BJ (cell line): ENCODE data around the gene LNP1. TPM values are rescaled to one million over a fixed set of nuclear protein-coding genes. Genes with fewer than 3 reads are reported as not detected.
"Not testable (repeated sequence)": the region's sequence is repeated elsewhere in the genome, so short reads cannot be mapped to it uniquely, and the experiment has no call there.

Source experiments
- CTCF ChIA-PET: fragments of 350-600 bp; formaldehyde crosslinking; extraction: SDS; loops from one replicate; lab custom pipeline; 2021; ENCODE audit warnings: antibody characterized with exemption, inconsistent platforms; lab: Yijun Ruan, JAX
- POLR2A ChIA-PET: fragments of 300-600 bp; sonication (Branson Sonifier 250); formaldehyde crosslinking; extraction: SDS; loops from one replicate; lab custom pipeline; 2021; ENCODE audit warnings: antibody characterized with exemption; lab: Charles Lee
- DNase-seq: peaks from one replicate; pipeline ENCODE4 v3.0.0-alpha.2; 2011; ENCODE audit warnings: low read depth
- H3K27me3 ChIP-seq: 2 replicates; pipeline ENCODE4 v1.6.0; 2011; ENCODE audit warnings: low read length; ENCODE audit not compliant: control insufficient read depth, insufficient read depth
- H3K36me3 ChIP-seq: 2 replicates; pipeline ENCODE4 v1.5.1; 2011; ENCODE audit warnings: low read length; ENCODE audit not compliant: control insufficient read depth, insufficient read depth
- H3K4me3 ChIP-seq: 2 replicates; pipeline ENCODE4 v1.5.1; 2011; ENCODE audit warnings: low read depth, mild to moderate bottlenecking, control low read depth, low read length
- polyA plus RNA-seq: library from polyadenylated mRNA; depleted of rRNA; stranded (reverse); fragments of >200 nt; gene quantifications from 2 replicates; pipeline ENCODE4 v1.2.3, GENCODE V29; 2011
- TF ChIP-seq, protein P1 (sequence below): IDR thresholded peaks from 2 replicates; pipeline ENCODE4 v1.5.1; 2011; ENCODE audit warnings: low read depth, mild to moderate bottlenecking, control low read depth, inconsistent platforms, low read length, moderate library complexity; ENCODE audit not compliant: insufficient read depth

LNP1 gene
- polyA plus RNA-seq, 1 experiment, result 2.1 TPM

- TF ChIP-seq, protein P1, sequence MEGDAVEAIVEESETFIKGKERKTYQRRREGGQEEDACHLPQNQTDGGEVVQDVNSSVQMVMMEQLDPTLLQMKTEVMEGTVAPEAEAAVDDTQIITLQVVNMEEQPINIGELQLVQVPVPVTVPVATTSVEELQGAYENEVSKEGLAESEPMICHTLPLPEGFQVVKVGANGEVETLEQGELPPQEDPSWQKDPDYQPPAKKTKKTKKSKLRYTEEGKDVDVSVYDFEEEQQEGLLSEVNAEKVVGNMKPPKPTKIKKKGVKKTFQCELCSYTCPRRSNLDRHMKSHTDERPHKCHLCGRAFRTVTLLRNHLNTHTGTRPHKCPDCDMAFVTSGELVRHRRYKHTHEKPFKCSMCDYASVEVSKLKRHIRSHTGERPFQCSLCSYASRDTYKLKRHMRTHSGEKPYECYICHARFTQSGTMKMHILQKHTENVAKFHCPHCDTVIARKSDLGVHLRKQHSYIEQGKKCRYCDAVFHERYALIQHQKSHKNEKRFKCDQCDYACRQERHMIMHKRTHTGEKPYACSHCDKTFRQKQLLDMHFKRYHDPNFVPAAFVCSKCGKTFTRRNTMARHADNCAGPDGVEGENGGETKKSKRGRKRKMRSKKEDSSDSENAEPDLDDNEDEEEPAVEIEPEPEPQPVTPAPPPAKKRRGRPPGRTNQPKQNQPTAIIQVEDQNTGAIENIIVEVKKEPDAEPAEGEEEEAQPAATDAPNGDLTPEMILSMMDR, result no peak
- Histone ChIP-seq H3K27me3 (no peaks in the 10 kb centered on the region), H3K36me3 (no peaks in the 10 kb centered on the region), H3K4me3 (no peak overlapping the region)
- ChIA-PET CTCF (no interaction called here), POLR2A (no interaction called here)
- no peak for DNase-seq
These were observed 39.6 kb downstream of the LNP1 start for GRCh38 chr3:100440895-100441294.

GRCh38 chr3:100443690-100444089 lies 42.4 kb downstream of the LNP1 start:
- H3K36me3 ChIP-seq, result no peaks in the 10 kb centered on the region
- H3K4me3 ChIP-seq, result no peak overlapping the region
- TF ChIP-seq, protein P1, result no peak
- CTCF ChIA-PET, result interaction anchor here (0.7 kb wide), 1 partner anchor 146 kb away, joined by 3 read pairs; no protein-coding TSS in a partner anchor
- no peak for DNase-seq
- no peaks in the 10 kb centered on the region for H3K27me3 ChIP-seq
- POLR2A ChIA-PET, result no interaction called here

DNA sequence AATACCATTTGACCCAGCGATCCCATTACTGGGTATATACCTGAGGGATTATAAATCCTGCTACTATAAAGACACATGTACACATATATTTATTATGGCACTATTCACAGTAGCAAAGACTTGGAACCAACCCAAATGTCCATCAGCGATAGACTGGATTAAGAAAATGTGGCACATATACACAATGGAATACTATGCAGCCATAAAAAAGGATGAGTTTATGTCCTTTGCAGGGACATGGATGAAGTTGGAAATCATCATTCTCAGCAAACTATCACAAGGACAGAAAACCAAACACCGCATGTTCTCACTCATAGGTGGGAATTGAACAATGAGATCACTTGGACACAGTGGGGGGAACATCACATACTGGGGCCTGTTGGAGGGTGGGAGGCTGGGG lies 45.7 kb downstream of the LNP1 start:
- H3K4me3 ChIP-seq, H3K27me3 ChIP-seq, CTCF ChIA-PET, DNase-seq, H3K36me3 ChIP-seq: not testable (repeated sequence)
- POLR2A ChIA-PET, result interaction anchor here (0.7 kb wide), 1 partner anchor 11 kb away, joined by 3 read pairs; no protein-coding TSS in a partner anchor

- TF ChIP-seq, protein P1, result no peak
- H3K36me3 ChIP-seq, result no peaks in the 10 kb centered on the region
These were observed 46.7 kb downstream of the LNP1 start for GRCh38 chr3:100448079-100448478.

DNA sequence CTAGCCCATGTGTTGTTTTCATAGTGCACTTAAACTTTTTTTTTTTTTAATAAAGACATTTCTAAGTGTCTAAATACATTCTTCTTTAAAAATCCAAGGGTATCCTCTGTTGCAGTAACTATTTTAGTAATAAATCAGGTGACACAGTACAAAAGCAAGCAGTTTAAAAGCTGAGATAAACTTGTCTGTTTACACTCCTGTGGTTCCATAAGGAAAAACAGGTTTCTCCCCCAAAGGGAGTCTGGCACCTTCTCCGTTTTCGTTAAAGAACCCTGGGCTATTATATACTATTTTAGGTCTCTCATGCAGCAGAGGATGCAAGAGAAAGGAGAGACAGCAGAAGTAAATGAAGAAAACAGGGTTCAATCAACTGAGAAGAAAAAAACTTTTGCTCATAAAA lies 47.9 kb downstream of the LNP1 start:
- CTCF ChIA-PET, result interaction anchor here (0.6 to 2.0 kb wide), 4 partner anchors 12 to 141 kb away, joined by 3 to 9 read pairs (median 4); no protein-coding TSS in a partner anchor

More at GRCh38 chr3:100448079-100448478, 46.7 kb downstream of the LNP1 start:
- Histone ChIP-seq H3K27me3 (no peaks in the 10 kb centered on the region), H3K4me3 (no peak overlapping the region)
- CTCF ChIA-PET, result interaction anchor here (0.7 to 2.0 kb wide), 3 partner anchors 15 to 270 kb away, joined by 3 to 9 read pairs (median 3); no protein-coding TSS in a partner anchor
- DNase-seq, result no peak
- POLR2A ChIA-PET, result no interaction called here

More for the DNA sequence above, 47.9 kb downstream of the LNP1 start:
- TF ChIP-seq, protein P1, result no peak
- Histone ChIP-seq H3K4me3 (no peak overlapping the region), H3K27me3 (no peaks in the 10 kb centered on the region), H3K36me3 (no peaks in the 10 kb centered on the region)
- DNase-seq, result no peak
- POLR2A ChIA-PET, result no interaction called here
